HFF-Myc (cell line): ENCODE results near the gene TMOD2.

ENCODE experiments used
- DNase-seq: peaks from one replicate; pipeline ENCODE4 v3.0.0-alpha.2; 2011; ENCODE audit warnings: low read depth; ENCODE audit errors: extremely low read depth
- H3K4me3 ChIP-seq: replicated peaks from 2 replicates; pipeline ENCODE4 v1.5.1; 2011; ENCODE audit warnings: low read depth, mild to moderate bottlenecking, control low read depth, low read length
- CTCF ChIP-seq: IDR thresholded peaks from 2 replicates; pipeline ENCODE4 v1.5.1; 2012; ENCODE audit warnings: mild to moderate bottlenecking, low read depth, low read length, control low read depth; ENCODE audit errors: missing control alignments

The TMOD2 gene

GRCh38 chr15:51714162-51714561 lies 37.2 kb upstream of the TMOD2 start:
- H3K4me3 ChIP-seq = no peak overlapping the region
- TF ChIP-seq CTCF = no peak
- DNase-seq = no peak

DNA sequence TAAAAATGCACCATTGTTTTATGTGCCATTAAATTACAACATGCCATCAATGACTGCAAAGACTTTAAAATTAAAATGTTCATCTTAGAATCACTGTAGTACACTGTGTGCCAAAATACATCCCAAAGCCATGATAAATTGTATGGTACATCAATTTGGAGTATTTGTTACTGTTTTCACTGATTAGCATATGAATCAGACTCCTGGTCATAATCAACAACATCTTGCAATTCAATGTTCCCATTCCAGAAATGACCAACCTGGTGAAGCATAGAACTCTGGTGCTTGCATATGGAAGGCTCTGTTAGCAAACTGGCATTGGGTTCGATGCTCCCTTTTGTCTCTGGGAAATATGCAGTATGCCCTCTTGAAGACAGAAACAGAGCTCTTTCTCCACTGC lies 36.5 kb upstream of the TMOD2 start:
- DNase-seq = no peak
- no peak overlapping the region for H3K4me3 ChIP-seq
- no peak for TF ChIP-seq CTCF

GRCh38 chr15:51718219-51718618 lies 33.2 kb upstream of the TMOD2 start:
- DNase-seq = no peak
- no peak for TF ChIP-seq CTCF
- no peak overlapping the region for H3K4me3 ChIP-seq

DNA sequence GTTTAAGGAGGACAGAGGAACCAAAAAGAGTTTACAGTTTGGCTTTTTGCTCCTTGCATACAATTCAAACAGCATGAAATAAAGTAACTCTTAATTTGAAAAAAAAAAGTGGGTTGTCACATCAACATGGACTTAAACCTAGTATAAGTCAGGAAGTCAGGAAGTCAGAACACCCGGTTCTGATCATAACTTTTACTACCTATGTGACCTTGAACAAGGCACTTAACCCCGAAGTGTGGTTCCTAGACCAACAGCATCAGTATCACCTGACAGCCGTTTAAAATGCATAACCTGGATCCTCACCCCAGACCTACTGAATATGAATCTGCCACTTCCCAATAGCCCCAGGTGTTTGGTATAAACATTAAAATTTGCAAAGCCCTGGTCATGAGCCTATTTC lies 32.7 kb upstream of the TMOD2 start:
- no peak for TF ChIP-seq CTCF
- H3K4me3 ChIP-seq = no peak overlapping the region
- DNase-seq = no peak

- TF ChIP-seq CTCF = no peak
- no peak for DNase-seq
Measured at GRCh38 chr15:51720201-51720995, 31.0 kb upstream of the TMOD2 start.

DNA sequence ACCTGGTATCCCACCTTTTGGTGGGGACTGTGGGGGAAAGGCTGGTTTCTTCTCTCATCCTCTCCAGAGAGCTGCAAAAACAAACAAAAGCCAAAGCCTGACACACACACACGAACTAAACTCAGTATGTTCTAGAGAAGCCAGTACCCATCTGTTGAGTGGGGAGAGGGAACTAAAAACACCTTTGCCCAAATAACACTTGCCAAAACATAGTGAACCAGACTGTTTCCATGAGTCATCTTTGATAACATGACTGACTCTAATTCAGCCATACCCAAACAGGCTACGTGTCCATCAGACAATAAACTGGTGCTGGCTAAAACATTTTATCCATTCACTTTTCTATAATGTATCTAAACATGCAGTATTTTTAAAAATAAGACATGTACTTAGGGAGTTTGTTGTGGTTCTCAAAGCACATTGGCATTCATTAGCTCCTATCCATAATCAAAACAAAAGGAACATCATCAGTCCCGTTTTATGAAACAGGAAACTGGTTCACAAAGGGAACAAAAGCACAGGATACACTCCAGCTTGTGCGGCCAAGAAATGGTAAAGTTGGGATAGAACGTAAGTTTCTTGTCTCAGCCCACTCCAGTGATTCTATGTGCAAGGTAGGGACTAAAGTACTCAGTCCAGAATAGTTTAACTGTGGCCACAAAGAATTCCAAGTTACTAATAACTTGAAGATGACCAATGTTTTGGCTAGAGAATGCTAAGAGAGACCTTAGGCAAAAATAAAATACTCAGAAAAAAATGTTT lies 30.0 kb upstream of the TMOD2 start:
- no peak for TF ChIP-seq CTCF
- DNase-seq = no peak
- H3K4me3 ChIP-seq = no peak overlapping the region

More at GRCh38 chr15:51720201-51720995, 31.0 kb upstream of the TMOD2 start:
- no peak overlapping the region for H3K4me3 ChIP-seq
